LNCaP clone FGC (cell line): Measurements from ENCODE around the gene LRRC25.

ENCODE experiments used
- DNase-seq: peaks from one replicate; pipeline ENCODE4 v3.0.0-alpha.2; 2011; ENCODE audit warnings: low read depth
- H3K4me3 ChIP-seq: 2 replicates; pipeline ENCODE4 v1.5.1; 2011; ENCODE audit warnings: mild to moderate bottlenecking, low read depth, low read length, control low read depth
- CTCF ChIP-seq: IDR thresholded peaks from 2 replicates; pipeline ENCODE4 v1.5.1; 2012; ENCODE audit warnings: mild to moderate bottlenecking; ENCODE audit not compliant: control insufficient read depth, insufficient read depth; ENCODE audit errors: extremely low read depth

Gene LRRC25

GRCh38 chr19:18345296-18345695 lies 52.1 kb downstream of the LRRC25 start:
- H3K4me3 ChIP-seq = no peak overlapping the region
- DNase-seq = no peak
- no peak for TF ChIP-seq CTCF

GRCh38 chr19:18344582-18344950 lies 52.9 kb downstream of the LRRC25 start:
- DNase-seq = no peak
- H3K4me3 ChIP-seq = no peak overlapping the region
- TF ChIP-seq CTCF = no peak

- no peak for TF ChIP-seq CTCF
- DNase-seq = no peak
- H3K4me3 ChIP-seq = no peak overlapping the region
Observed at GRCh38 chr19:18342090-18342632, 55.3 kb downstream of the LRRC25 start.
